NCI-H146 treated with DMSO at 0.1 percent for 48 hours (cell line): ENCODE measurements around the gene ADAM8.
"Not testable (repeated sequence)": the region's sequence is repeated elsewhere in the genome, so short reads cannot be mapped to it uniquely, and the experiment has no call there.

Source experiments
- DNase-seq: peaks from one replicate; lab custom pipeline; 2025; ENCODE audit not compliant: unreplicated experiment; lab: John Stamatoyannopoulos, UW

The ADAM8 gene

DNA sequence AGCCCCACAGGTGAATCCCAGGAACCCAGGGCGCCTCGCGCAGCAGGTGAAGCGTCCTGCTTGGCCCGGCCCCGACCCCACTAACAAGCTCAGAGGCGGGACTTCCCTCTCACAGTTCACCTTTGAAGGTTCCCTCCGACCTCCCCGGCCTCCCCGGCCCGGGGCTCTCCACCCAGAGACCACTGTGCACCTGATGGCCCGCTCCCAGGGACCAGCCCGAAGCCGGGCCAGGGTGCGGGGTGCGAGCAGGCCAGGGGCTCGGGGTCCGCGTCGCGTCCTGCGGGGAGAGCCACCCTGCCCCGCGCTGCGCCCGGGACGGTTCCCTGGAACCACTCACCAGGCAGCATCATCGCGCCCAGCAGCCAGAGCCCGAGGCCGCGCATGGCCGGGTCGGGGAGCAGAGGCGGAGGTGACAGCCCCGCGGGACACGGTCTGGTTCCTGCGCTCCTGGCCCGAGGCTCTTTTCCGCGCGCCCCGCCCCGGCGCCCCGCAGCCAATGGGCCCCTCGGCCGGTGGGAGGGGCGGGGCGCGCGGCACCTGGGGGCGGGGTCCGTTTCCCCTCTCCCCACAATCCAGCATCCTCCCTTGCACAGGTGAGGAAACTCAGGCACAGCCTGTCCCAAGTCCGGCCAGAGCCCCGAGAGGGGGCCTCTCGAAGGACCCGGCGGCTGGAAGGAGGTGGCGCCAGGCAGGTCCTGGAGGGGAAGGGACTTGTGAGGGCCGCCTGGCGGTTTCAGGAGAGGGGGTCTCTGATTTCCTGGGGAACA lies at the start of gene ADAM8:
TSS of gene ADAM8 (minus strand) at position 434 of the 767 bp plus-strand sequence. CDS start at position 383, 51 bp downstream.
- DNase-seq = no peak

- DNase-seq = no peak
Measured at GRCh38 chr10:133326223-133326551, 49.5 kb upstream of the ADAM8 start.

GRCh38 chr10:133325440-133326222 lies 49.0 kb upstream of the ADAM8 start:
- no peak for DNase-seq

DNA sequence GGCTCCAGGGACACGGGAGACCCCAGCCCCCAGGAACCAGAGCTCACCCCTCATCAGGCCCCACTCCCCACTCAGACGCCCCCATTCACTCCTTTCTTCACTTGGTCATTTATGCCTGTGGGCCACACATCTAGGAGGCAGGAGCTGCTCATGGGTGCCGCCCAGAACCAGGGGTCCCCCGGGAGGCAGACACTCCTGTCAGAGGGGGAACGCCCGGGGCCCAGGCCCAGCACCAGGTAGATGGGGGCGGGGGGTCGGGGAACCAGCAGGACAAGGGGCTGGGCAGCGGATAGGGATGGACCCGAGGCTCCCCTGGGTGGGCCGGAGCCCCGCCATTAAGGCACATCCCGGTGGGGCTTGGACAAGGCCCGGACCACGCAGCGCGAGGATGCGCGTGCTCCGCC lies 48.2 kb upstream of the ADAM8 start:
- no peak for DNase-seq

GRCh38 chr10:133324198-133324792 lies 47.6 kb upstream of the ADAM8 start:
- DNase-seq = peak; percentile 68

- DNase-seq = not testable (repeated sequence)
Measured at GRCh38 chr10:133322064-133322709, 45.5 kb upstream of the ADAM8 start.

GRCh38 chr10:133320852-133321422 lies 44.3 kb upstream of the ADAM8 start:
- not testable (repeated sequence) for DNase-seq

- DNase-seq = peak; percentile 42
Measured at GRCh38 chr10:133318494-133319127, 41.9 kb upstream of the ADAM8 start.

DNA sequence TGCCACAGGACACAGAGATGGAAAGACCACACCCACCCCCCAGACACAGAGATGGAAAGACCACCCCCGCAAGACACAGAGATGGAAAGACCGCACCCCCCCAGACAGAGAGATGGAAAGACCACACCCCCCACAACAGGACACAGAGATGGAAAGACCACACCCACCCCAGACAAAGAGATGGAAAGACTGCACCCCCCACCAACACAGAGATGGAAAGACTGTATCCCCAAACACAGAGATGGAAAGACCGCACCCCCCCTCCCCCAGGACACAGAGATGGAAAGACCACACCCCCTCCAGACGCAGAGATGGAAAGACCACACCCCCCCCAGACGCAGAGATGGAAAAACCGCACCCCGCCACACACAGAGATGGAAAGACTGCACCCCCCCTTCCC lies 40.1 kb upstream of the ADAM8 start:
- DNase-seq = no peak

GRCh38 chr10:133316266-133316665 lies 39.6 kb upstream of the ADAM8 start:
- no peak for DNase-seq

DNA sequence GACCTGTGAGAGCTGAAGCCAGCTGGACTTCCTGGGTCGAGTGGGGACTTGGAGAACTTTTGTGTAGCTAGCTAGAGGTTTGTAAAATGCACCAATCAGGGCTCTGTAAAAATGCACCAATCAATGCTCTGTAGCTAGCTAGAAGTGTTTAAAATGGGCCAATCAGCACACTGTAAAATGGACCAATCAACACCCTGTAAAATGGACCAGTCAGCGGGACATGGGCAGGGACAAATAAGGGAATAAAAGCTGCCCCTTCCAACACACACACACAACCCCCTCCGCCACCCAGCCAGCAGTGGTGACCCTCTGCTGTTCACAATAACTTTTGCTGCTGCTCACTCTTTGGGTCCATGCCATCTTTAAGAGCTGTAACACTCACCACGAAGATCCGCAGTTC lies 39.2 kb upstream of the ADAM8 start:
- no peak for DNase-seq

DNA sequence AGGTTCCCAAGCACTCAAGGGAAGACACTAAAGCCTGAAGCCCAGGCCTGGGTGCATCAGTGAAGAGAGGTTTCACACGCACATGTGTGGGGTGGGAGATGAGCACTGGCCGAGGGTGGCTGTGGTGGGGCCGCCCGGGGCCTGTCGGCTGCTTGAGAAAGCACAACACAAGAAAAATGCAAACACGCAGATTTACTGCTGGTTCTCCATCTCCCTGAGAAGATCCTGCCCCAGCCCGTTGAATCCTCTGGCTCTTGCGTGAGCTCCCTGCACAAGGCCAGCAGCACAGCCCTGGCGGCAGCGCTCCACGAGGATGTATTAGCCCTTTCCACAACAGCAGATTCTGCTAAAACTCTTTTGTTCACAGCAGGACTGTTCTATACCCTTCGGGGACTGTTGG lies 38.2 kb upstream of the ADAM8 start:
- no peak for DNase-seq

DNA sequence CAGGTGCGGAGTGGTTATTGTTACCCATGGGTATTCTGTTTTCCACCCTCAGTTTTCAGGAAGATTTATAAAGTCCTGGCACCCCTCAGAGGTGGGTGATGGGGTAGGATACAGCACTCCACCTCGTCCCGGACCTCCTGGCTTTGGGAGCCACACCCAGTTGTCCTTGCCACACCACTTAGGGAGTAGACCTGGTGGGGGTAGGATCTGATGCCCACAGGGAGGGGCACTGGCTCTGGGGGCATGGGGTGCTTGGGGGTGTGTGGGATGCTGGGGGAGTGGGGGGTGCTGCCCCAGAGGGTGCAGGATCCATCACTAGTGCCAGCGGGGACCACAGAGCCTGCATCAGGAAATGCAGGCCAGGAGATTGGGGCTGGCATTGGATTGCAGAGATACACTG lies 36.5 kb upstream of the ADAM8 start:
- DNase-seq = no peak

DNA sequence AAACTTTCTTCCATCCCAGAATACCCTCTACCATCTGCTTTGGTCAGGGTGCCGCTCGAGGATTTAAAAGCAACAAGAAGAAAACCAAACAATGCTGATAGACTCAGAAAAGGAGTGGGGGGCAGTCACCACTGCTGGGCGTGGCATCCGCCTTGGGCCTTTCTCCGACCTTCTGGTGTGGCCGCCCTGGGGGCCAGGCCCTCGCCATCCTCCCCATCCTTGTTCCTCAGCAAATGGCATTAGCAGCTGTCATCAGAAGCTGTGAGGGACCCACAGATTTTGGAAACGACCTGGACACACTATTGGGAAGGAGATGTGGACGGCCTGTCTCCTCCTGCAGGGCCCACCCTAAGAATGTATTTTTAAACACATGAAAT lies 36.1 kb upstream of the ADAM8 start:
- no peak for DNase-seq

DNA sequence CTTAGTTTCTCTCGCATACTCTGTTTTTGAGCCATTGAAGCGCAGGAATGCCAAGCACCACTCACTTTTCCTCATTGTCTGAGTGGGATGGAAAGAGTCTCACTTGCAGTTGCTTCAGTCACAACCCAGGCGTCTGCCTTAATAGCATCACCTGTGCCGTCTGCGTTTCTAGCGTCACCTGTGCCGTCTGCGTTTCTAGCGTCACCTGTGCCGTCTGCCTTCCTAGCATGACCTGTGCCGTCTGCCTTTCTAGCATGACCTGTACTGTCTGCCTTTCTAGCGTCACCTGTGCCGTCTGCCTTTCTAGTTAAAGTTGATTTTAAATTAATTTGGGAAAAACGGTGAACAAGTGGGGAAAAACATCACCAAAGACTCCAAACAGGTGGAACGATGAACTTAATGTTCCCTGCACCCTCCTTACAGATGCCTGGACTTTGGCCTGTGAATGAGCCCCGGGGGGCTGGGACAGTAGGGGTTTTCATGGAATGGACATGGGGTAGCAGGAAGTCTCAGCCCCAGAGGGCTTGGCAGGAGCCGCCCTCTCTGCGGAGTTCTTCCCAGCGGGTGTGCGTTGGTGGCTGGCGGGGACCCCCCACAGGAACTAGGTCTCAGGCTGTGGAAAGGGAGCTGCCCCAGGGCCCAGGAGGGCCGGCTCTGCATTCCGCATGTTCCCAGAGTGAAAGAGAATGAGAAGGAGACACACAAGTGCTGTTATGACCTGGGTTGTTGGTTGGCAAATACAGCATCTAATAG lies 35.5 kb upstream of the ADAM8 start:
- DNase-seq = no peak

DNA sequence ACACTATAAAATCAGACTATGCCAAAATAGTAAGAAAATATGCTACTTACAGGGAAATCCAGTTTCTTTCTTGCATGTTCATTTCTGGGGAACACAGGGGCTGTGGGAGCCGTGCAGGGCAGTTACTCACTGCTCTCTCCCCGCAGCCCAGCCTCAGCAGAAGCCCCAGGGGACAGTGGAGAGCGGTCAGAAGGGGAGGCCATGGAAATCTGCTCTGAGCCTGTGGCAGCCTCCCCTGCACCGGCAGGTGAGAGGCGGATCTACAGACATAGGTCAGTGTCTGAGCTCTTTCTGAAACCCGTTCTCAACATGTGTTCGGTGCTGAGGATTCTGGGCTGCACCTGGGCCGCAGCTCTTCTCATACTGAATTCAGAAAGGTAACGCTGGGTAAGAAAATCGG lies 34.9 kb upstream of the ADAM8 start:
- no peak for DNase-seq

- DNase-seq = no peak
Measured at GRCh38 chr10:133310789-133311188, 34.1 kb upstream of the ADAM8 start.

GRCh38 chr10:133310399-133310755 lies 33.7 kb upstream of the ADAM8 start:
- no peak for DNase-seq

- DNase-seq = no peak
Measured at GRCh38 chr10:133309720-133310398, 33.2 kb upstream of the ADAM8 start.
